H9 (cell line): ENCODE measurements around the gene GPR37L1. TPM values are rescaled to one million over a fixed set of nuclear protein-coding genes. Genes with fewer than 3 reads are reported as not detected.

Experiments used
- DNase-seq: peaks from one replicate; pipeline ENCODE4 v3.0.0-alpha.2; 2017
- H2AFZ ChIP-seq: one replicate; pipeline ENCODE4 v1.6.1; 2013; ENCODE audit warnings: mild to moderate bottlenecking, low read length, control low read depth, moderate library complexity
- H2AK5ac ChIP-seq: 2 replicates; pipeline ENCODE4 v1.6.1; 2013; ENCODE audit warnings: low read length, control low read depth, mixed read lengths; ENCODE audit not compliant: insufficient read length
- H2BK120ac ChIP-seq: one replicate; pipeline ENCODE4 v1.6.1; 2013; ENCODE audit warnings: low read depth, mild to moderate bottlenecking, low read length, control low read depth, inconsistent platforms; ENCODE audit not compliant: poor library complexity, severe bottlenecking
- H2BK12ac ChIP-seq: 2 replicates; pipeline ENCODE4 v1.6.1; 2013; ENCODE audit warnings: low read length, control low read depth, mixed read lengths, low read depth; ENCODE audit not compliant: insufficient read length
- H2BK15ac ChIP-seq: 2 replicates; pipeline ENCODE4 v1.6.1; 2013; ENCODE audit warnings: low read depth, low read length, control low read depth
- H2BK20ac ChIP-seq: one replicate; pipeline ENCODE4 v1.6.1; 2013; ENCODE audit warnings: low read depth, mild to moderate bottlenecking, low read length, control low read depth, inconsistent platforms; ENCODE audit not compliant: poor library complexity, severe bottlenecking
- H2BK5ac ChIP-seq: 2 replicates; pipeline ENCODE4 v1.6.1; 2013; ENCODE audit warnings: low read length, control low read depth, mixed read lengths; ENCODE audit not compliant: insufficient read length
- H3K14ac ChIP-seq: 2 replicates; pipeline ENCODE4 v1.6.1; 2013; ENCODE audit warnings: low read length, control low read depth; ENCODE audit not compliant: insufficient read depth
- H3K18ac ChIP-seq: 2 replicates; pipeline ENCODE4 v1.6.1; 2013; ENCODE audit warnings: low read depth, mild to moderate bottlenecking, mixed read lengths, low read length, control low read depth; ENCODE audit not compliant: insufficient read length
- H3K23ac ChIP-seq: 2 replicates; pipeline ENCODE4 v1.6.1; 2013; ENCODE audit warnings: low read length, control low read depth, mixed read lengths, low read depth; ENCODE audit not compliant: insufficient read length
- H3K23me2 ChIP-seq: 2 replicates; pipeline ENCODE4 v1.6.1; 2013; ENCODE audit warnings: low read depth, mild to moderate bottlenecking, mixed read lengths, low read length, control low read depth; ENCODE audit not compliant: insufficient read length, poor library complexity, severe bottlenecking
- H3K27ac ChIP-seq: 2 replicates; pipeline ENCODE4 v1.5.1; 2013; ENCODE audit warnings: low read length, control low read depth, mixed read lengths, low read depth; ENCODE audit not compliant: insufficient read length
- H3K27me3 ChIP-seq: 2 replicates; pipeline ENCODE4 v1.6.1; 2013; ENCODE audit warnings: low read length, control low read depth, inconsistent platforms; ENCODE audit not compliant: insufficient read depth
- H3K4ac ChIP-seq: 2 replicates; pipeline ENCODE4 v1.6.1; 2013; ENCODE audit warnings: low read depth, mild to moderate bottlenecking, control low read depth, inconsistent platforms, low read length, moderate library complexity
- H3K4me1 ChIP-seq: 2 replicates; pipeline ENCODE4 v1.6.1; 2013; ENCODE audit warnings: low read length, control low read depth, inconsistent platforms; ENCODE audit not compliant: insufficient read depth
- H3K4me2 ChIP-seq: 2 replicates; pipeline ENCODE4 v1.6.1; 2013; ENCODE audit warnings: low read length, control low read depth, mixed read lengths; ENCODE audit not compliant: insufficient read length, insufficient read depth
- H3K56ac ChIP-seq: 2 replicates; pipeline ENCODE4 v1.6.1; 2013; ENCODE audit warnings: low read depth, mild to moderate bottlenecking, mixed read lengths, low read length, control low read depth; ENCODE audit not compliant: insufficient read length
- H3K79me1 ChIP-seq: 2 replicates; pipeline ENCODE4 v1.6.1; 2013; ENCODE audit warnings: low read depth, mild to moderate bottlenecking, moderate library complexity, low read length, control low read depth, inconsistent platforms; ENCODE audit not compliant: insufficient read depth, poor library complexity, severe bottlenecking
- H3K79me2 ChIP-seq: 2 replicates; pipeline ENCODE4 v1.6.1; 2013; ENCODE audit warnings: low read length, control low read depth, inconsistent platforms; ENCODE audit not compliant: insufficient read depth
- H3K9ac ChIP-seq: 2 replicates; pipeline ENCODE4 v1.6.1; 2013; ENCODE audit warnings: low read length, control low read depth, mixed read lengths; ENCODE audit not compliant: insufficient read length; ENCODE audit errors: extremely low read depth
- H3K9me3 ChIP-seq: one replicate; pipeline ENCODE4 v1.6.1; 2013; ENCODE audit warnings: low read depth, low read length, inconsistent platforms; ENCODE audit not compliant: control insufficient read depth
- H3T11ph ChIP-seq: one replicate; pipeline ENCODE4 v1.6.1; 2013; ENCODE audit warnings: mild to moderate bottlenecking, low read length, control low read depth, inconsistent platforms
- H4K20me1 ChIP-seq: one replicate; pipeline ENCODE4 v1.6.1; 2013; ENCODE audit not compliant: control insufficient read depth, insufficient read length, insufficient read depth
- H4K5ac ChIP-seq: 2 replicates; pipeline ENCODE4 v1.6.1; 2013; ENCODE audit warnings: low read depth, mild to moderate bottlenecking, mixed read lengths, low read length, control low read depth; ENCODE audit not compliant: insufficient read length
- H4K8ac ChIP-seq: replicated peaks from 2 replicates; pipeline ENCODE4 v1.6.1; 2013; ENCODE audit warnings: low read length, control low read depth, mixed read lengths, low read depth; ENCODE audit not compliant: insufficient read length
- H4K91ac ChIP-seq: 2 replicates; pipeline ENCODE4 v1.6.1; 2013; ENCODE audit warnings: low read depth, mild to moderate bottlenecking, moderate library complexity, mixed read lengths, low read length, control low read depth; ENCODE audit not compliant: insufficient read length
- H3K27ac Mint-ChIP-seq, 3 experiments: 2 replicates in 2 of 3; 3 replicates in 1 of 3; pipeline ENCODE4 v1.8.0; 2020 to 2021; ENCODE audit warnings: mixed read lengths in 3 of 3, mild to moderate bottlenecking in 1 of 3, moderate library complexity in 1 of 3
- H3K27me3 Mint-ChIP-seq: 2 replicates; pipeline ENCODE4 v1.8.0; 2021; ENCODE audit warnings: low read depth, mild to moderate bottlenecking, moderate library complexity, mixed read lengths
- H3K36me3 Mint-ChIP-seq, 3 experiments: 2 replicates in 2 of 3; 3 replicates in 1 of 3; pipeline ENCODE4 v1.8.0; 2020 to 2021; ENCODE audit warnings: low read depth in 3 of 3, mixed read lengths in 3 of 3; ENCODE audit not compliant: insufficient read depth in 1 of 3
- H3K4me1 Mint-ChIP-seq, 2 experiments: 2 replicates each; pipeline ENCODE4 v1.8.0; 2020; ENCODE audit warnings: mixed read lengths in 2 of 2
- H3K4me3 Mint-ChIP-seq, 2 experiments: 2 replicates in 1 of 2; 3 replicates in 1 of 2; pipeline ENCODE4 v1.8.0; 2020 to 2021; ENCODE audit warnings: mild to moderate bottlenecking in 2 of 2, mixed read lengths in 2 of 2, moderate library complexity in 1 of 2
- H3K9me3 Mint-ChIP-seq, 2 experiments: 2 replicates in 1 of 2; 3 replicates in 1 of 2; pipeline ENCODE4 v1.8.0; 2020; ENCODE audit warnings: mild to moderate bottlenecking in 2 of 2, mixed read lengths in 2 of 2, moderate library complexity in 1 of 2
- WGBS: extraction: QIAGEN DNeasy Blood & Tissue Kit; methylation state at CpG from one replicate; pipeline ENCODE4 v1.1.7; 2013; ENCODE audit warnings: missing lambda C conversion rate, low lambda C conversion rate, mixed read lengths; ENCODE audit not compliant: insufficient read length; ENCODE audit errors: extremely low coverage; 5-methylcytosine and 5-hydroxymethylcytosine counted together
- total RNA-seq: library from RNA; stranded (reverse); gene quantifications from 2 replicates; pipeline ENCODE4 v1.2.1, GENCODE V29; 2021
- TF ChIP-seq, protein P1 (sequence below): fragments of 200-600 bp; sonication (generic); conservative IDR thresholded peaks from 3 replicates; pipeline ENCODE4 v1.8.0; 2021; ENCODE audit warnings: antibody characterized with exemption, mild to moderate bottlenecking

GPR37L1 gene
- total RNA-seq, 1 experiment from 2014 or later: 0.11 TPM

DNA sequence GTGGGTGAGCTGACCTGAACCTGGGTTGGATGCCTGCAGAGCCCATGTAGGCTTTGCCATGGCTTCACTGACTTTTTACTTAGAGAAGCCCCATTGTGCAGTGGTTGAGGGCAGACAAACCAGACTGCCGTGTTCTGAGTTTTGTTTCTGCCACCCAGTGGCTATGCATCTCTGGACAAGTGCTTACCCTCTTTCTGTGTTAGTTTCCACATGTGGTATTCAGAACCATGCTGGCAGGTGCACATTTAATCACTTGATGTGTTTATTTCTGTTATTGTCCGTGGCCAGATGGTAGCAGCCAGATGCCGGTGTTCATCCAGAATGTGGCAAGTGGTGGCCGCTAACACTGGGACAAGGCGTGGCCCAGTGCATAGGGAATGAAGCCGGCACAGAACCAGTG is 48.0 kb downstream of the GPR37L1 start:
- Histone ChIP-seq H4K91ac (no peak overlapping the region), H2AK5ac (no peak overlapping the region), H3K23me2 (no peaks in the 10 kb centered on the region), H3K23ac (no peak overlapping the region), H2BK20ac (no peak overlapping the region), H3K9me3 (no peaks in the 10 kb centered on the region), H2BK120ac (no peak overlapping the region), H3K18ac (no peak overlapping the region), H4K20me1 (no peaks in the 10 kb centered on the region), H2AFZ (no peak overlapping the region), H3K4me2 (no peak overlapping the region), H3K27me3 (no peaks in the 10 kb centered on the region), H3K14ac (no peak overlapping the region), H3T11ph (no peak overlapping the region), H3K9ac (no peak overlapping the region), H2BK15ac (no peak overlapping the region), H4K5ac (no peak overlapping the region), H3K4ac (no peak overlapping the region), H2BK5ac (no peak overlapping the region), H2BK12ac (no peak overlapping the region), H3K27ac (no peak overlapping the region), H3K79me2 (no peaks in the 10 kb centered on the region), H3K56ac (no peak overlapping the region), H4K8ac (no peak overlapping the region), H3K79me1 (no peaks in the 10 kb centered on the region), H3K4me1 (no peaks in the 10 kb centered on the region)
- TF ChIP-seq, protein P1, sequence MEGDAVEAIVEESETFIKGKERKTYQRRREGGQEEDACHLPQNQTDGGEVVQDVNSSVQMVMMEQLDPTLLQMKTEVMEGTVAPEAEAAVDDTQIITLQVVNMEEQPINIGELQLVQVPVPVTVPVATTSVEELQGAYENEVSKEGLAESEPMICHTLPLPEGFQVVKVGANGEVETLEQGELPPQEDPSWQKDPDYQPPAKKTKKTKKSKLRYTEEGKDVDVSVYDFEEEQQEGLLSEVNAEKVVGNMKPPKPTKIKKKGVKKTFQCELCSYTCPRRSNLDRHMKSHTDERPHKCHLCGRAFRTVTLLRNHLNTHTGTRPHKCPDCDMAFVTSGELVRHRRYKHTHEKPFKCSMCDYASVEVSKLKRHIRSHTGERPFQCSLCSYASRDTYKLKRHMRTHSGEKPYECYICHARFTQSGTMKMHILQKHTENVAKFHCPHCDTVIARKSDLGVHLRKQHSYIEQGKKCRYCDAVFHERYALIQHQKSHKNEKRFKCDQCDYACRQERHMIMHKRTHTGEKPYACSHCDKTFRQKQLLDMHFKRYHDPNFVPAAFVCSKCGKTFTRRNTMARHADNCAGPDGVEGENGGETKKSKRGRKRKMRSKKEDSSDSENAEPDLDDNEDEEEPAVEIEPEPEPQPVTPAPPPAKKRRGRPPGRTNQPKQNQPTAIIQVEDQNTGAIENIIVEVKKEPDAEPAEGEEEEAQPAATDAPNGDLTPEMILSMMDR: no peak
- no CpG with 5 or more reads among the region's 6 CpGs for WGBS
- Mint-ChIP-seq H3K4me3 (no peak overlapping the region), H3K27me3 (peaks cover 2% of the 10 kb centered on the region; the same call in 1 of the 2 replicates), H3K9me3 (no peaks in the 10 kb centered on the region), H3K4me1 (peaks cover 6 to 25% of the 10 kb centered on the region in 2 experiments), H3K27ac (no peak overlapping the region), H3K36me3 (no peaks in the 10 kb centered on the region)
- no peak for DNase-seq
